OCI-LY7 (cell line): ENCODE results near the gene KRT6B.

ENCODE experiments used
- EZH2phosphoT487 ChIP-seq: fragments of 200-600 bp; sonication (generic); IDR thresholded peaks from 2 replicates; pipeline ENCODE4 v1.6.1; 2018; ENCODE audit warnings: low read depth, borderline replicate concordance, mild to moderate bottlenecking, mixed run types, antibody characterized with exemption, low read length, moderate library complexity, mixed read lengths
- TF ChIP-seq, protein P1 (sequence below): fragments of 200-600 bp; sonication (generic); conservative IDR thresholded peaks from 2 replicates; pipeline ENCODE4 v1.5.1; 2014; ENCODE audit warnings: mild to moderate bottlenecking, antibody characterized with exemption, low read length, moderate library complexity, mixed read lengths

DNA sequence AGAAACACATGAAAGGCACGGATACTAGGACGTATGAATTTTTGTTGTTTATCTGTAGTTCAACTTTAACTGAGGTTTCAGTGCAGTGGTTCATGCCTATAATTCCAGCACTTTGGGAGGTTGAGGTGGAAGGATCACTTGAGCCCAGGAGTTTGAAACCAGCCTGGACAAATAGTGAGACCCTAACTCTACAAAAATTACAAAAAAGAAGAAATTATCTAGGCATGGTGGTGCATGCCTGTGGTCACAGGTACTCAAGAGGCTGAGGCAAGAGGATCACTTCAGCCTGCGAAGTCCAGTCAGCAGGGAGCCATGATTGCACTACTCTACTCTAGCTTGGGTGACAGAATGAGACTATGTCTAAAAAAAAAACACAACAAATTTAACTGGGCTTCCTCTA, 8.0 kb downstream of the KRT6B start:
- TF ChIP-seq, protein P1, sequence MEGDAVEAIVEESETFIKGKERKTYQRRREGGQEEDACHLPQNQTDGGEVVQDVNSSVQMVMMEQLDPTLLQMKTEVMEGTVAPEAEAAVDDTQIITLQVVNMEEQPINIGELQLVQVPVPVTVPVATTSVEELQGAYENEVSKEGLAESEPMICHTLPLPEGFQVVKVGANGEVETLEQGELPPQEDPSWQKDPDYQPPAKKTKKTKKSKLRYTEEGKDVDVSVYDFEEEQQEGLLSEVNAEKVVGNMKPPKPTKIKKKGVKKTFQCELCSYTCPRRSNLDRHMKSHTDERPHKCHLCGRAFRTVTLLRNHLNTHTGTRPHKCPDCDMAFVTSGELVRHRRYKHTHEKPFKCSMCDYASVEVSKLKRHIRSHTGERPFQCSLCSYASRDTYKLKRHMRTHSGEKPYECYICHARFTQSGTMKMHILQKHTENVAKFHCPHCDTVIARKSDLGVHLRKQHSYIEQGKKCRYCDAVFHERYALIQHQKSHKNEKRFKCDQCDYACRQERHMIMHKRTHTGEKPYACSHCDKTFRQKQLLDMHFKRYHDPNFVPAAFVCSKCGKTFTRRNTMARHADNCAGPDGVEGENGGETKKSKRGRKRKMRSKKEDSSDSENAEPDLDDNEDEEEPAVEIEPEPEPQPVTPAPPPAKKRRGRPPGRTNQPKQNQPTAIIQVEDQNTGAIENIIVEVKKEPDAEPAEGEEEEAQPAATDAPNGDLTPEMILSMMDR, result no peak
- TF ChIP-seq EZH2phosphoT487, result no peak
